ENCODE measurements around the gene SMYD2.

GRCh38 chr1:214383381-214384372, 102.7 kb downstream of the SMYD2 start:
- TF ChIP-seq CTCF (IDR thresholded peaks at IDR 0.05) (no peak), POLR2A (IDR thresholded peaks at IDR 0.05) (no peak)
